Activated CD8-positive, alpha-beta T cell treated with anti-CD3 and anti-CD28 coated beads, Interleukin-2, amount 10 ng/mL, durations not matched to agents 7 days and 5 days (primary cell): ENCODE results near the gene AGPS. TPM values are rescaled to one million over a fixed set of nuclear protein-coding genes. Genes with fewer than 3 reads are reported as not detected.
"Not testable (repeated sequence)": the region's sequence is repeated elsewhere in the genome, so short reads cannot be mapped to it uniquely, and the experiment has no call there.

Experiments used
- ATAC-seq: fragments of 150-1000 bp; cut with Tn5 transposase; one replicate; pipeline ENCODE4 v1.10.0; 2021; ENCODE audit warnings: moderate library complexity
- CTCF ChIA-PET: fragments of 350-600 bp; sonication (Branson Sonifier 250); formaldehyde crosslinking; loops from one replicate; lab custom pipeline; 2021; ENCODE audit warnings: antibody characterized with exemption; lab: Charles Lee
- POLR2A ChIA-PET: fragments of 350-600 bp; sonication (Branson Sonifier 250); formaldehyde crosslinking; loops from one replicate; lab custom pipeline; 2021; ENCODE audit warnings: antibody characterized with exemption; lab: Charles Lee
- DNase-seq: peaks from one replicate; pipeline ENCODE4 v3.0.0-alpha.2; 2020
- H3K27ac Mint-ChIP-seq: one replicate; pipeline ENCODE4 v1.8.0; 2021; ENCODE audit warnings: mild to moderate bottlenecking, mixed read lengths
- H3K27me3 Mint-ChIP-seq: one replicate; pipeline ENCODE4 v1.8.0; 2021; ENCODE audit warnings: low read depth, mixed read lengths
- H3K36me3 Mint-ChIP-seq: one replicate; pipeline ENCODE4 v1.8.0; 2021; ENCODE audit warnings: low read depth, mixed read lengths
- H3K4me1 Mint-ChIP-seq: one replicate; pipeline ENCODE4 v1.8.0; 2021; ENCODE audit warnings: low read depth, mixed read lengths
- H3K4me3 Mint-ChIP-seq: one replicate; pipeline ENCODE4 v1.8.0; 2021; ENCODE audit warnings: mild to moderate bottlenecking, mixed read lengths
- H3K9me3 Mint-ChIP-seq: one replicate; pipeline ENCODE4 v1.8.0; 2022; ENCODE audit warnings: mixed read lengths; ENCODE audit not compliant: insufficient read depth
- total RNA-seq, 2 experiments: library from RNA; stranded (reverse); gene quantifications; one replicate each; pipeline ENCODE4 v1.2.3, GENCODE V29; 2021

Gene AGPS
- total RNA-seq, 2 experiments from 2014 or later = 65.9 to 67.9 TPM

GRCh38 chr2:177449159-177449558, 56.6 kb downstream of the AGPS start:
- H3K4me3 Mint-ChIP-seq = no peak overlapping the region
- no peak for DNase-seq
- ATAC-seq = no peak
- H3K27me3 Mint-ChIP-seq = no peaks in the 10 kb centered on the region
- POLR2A ChIA-PET = no interaction called here
- no peak overlapping the region for H3K27ac Mint-ChIP-seq
- H3K9me3 Mint-ChIP-seq = no peaks in the 10 kb centered on the region
- no peaks in the 10 kb centered on the region for H3K4me1 Mint-ChIP-seq
- H3K36me3 Mint-ChIP-seq = peaks cover 35% of the 10 kb centered on the region
- CTCF ChIA-PET = no interaction called here

DNA sequence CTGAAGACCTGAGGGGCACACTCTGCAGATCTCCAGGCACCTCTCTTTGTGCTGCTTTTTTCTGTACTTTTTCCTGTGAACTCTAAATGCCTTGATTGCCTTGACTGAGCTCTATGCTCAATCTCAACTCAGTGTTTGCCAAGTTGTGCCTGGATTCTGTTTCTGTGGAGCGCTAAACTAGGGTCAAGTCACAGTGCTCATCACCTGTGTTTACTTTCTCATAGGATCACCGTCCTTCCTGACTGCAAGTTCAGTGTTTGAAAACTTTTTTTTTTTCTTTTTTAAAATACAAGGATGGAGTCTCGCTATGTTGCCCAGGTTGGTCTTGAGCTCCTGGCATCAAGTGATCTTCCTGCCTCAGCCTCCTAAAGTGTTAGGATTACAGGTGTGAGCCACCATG, 62.6 kb downstream of the AGPS start:
- no peaks in the 10 kb centered on the region for H3K9me3 Mint-ChIP-seq
- H3K36me3 Mint-ChIP-seq = peaks cover 56% of the 10 kb centered on the region
- no peak for ATAC-seq
- no peak for DNase-seq
- no peaks in the 10 kb centered on the region for H3K27me3 Mint-ChIP-seq
- no peaks in the 10 kb centered on the region for H3K4me1 Mint-ChIP-seq
- H3K4me3 Mint-ChIP-seq = no peak overlapping the region
- no peak overlapping the region for H3K27ac Mint-ChIP-seq
- ChIA-PET POLR2A (no interaction called here), CTCF (no interaction called here)

DNA sequence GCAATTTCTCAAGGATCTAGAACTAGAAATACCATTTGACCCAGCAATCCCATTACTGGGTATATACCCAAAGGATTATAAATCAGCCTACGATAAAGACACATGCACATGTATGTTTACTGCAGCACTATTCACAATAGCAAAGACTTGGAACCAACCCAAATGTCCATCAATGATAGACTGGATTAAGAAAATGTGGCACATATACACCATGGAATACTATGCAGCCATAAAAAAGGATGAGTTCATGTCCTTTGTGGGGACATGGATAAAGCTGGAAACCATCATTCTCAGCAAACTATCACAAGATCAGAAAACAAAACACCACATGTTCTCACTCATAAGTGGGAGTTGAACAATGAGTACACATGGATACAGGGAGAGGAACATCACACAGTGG, 67.2 kb downstream of the AGPS start:
- H3K36me3 Mint-ChIP-seq = peaks cover 58% of the 10 kb centered on the region
- CTCF ChIA-PET, H3K4me3 Mint-ChIP-seq, H3K4me1 Mint-ChIP-seq, H3K9me3 Mint-ChIP-seq, POLR2A ChIA-PET, H3K27ac Mint-ChIP-seq, DNase-seq, ATAC-seq, H3K27me3 Mint-ChIP-seq: not testable (repeated sequence)

DNA sequence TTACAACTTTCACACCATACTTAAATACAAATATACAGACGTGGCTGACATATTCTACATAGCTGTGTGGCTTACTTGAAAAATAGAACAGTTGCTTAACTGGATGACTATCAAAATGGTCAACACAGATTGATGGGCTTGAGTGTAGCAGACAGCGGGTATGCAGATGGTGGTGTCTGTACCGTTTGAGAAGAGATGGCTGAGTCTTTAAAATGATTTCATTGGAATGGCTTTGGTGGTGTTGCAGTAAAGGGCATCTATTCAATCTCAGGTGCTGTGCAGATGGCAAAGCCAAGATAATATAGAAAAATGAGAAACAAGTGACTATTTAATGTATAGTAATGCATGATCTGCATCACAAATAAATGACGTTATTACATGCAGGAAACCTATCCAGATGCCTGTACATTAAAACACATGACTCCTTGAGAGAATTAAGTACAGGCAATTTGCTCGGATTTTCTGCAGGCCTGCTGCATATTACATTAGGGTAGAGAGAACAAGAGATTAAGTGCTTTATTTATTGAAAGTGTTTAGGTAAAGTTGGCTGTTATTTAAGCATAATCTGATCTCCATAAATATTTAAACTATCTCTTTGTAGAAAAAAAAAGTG, 68.5 kb downstream of the AGPS start:
- no peak for DNase-seq
- Mint-ChIP-seq H3K27me3 (no peaks in the 10 kb centered on the region), H3K27ac (no peak overlapping the region), H3K4me3 (no peak overlapping the region), H3K4me1 (no peaks in the 10 kb centered on the region), H3K9me3 (no peaks in the 10 kb centered on the region), H3K36me3 (peaks cover 63% of the 10 kb centered on the region)
- CTCF ChIA-PET = no interaction called here
- POLR2A ChIA-PET = no interaction called here
- ATAC-seq = no peak

- Mint-ChIP-seq H3K4me3 (no peak overlapping the region), H3K27me3 (no peaks in the 10 kb centered on the region), H3K4me1 (no peaks in the 10 kb centered on the region), H3K9me3 (no peaks in the 10 kb centered on the region), H3K36me3 (peaks cover 36% of the 10 kb centered on the region), H3K27ac (no peak overlapping the region)
- CTCF ChIA-PET = interaction anchor here (0.8 kb wide), 2 partner anchors 8 to 129 kb away, joined by 3 read pairs; no protein-coding TSS in a partner anchor
- no peak for DNase-seq
- POLR2A ChIA-PET = no interaction called here
- no peak for ATAC-seq
Measured at GRCh38 chr2:177464549-177464948, 72.0 kb downstream of the AGPS start.

- Mint-ChIP-seq H3K4me3 (no peak overlapping the region), H3K27me3 (no peaks in the 10 kb centered on the region), H3K27ac (no peak overlapping the region), H3K4me1 (no peaks in the 10 kb centered on the region), H3K36me3 (peaks cover 37% of the 10 kb centered on the region), H3K9me3 (peaks cover 3% of the 10 kb centered on the region)
- ATAC-seq = no peak
- DNase-seq = no peak
- CTCF ChIA-PET = interaction anchor here (0.8 kb wide), 1 partner anchor 9 kb away, joined by 3 read pairs; no protein-coding TSS in a partner anchor
- POLR2A ChIA-PET = interaction anchor here (0.9 kb wide), 1 partner anchor 73 kb away, joined by 3 read pairs; the partner anchor contains the start of gene AGPS
Measured at GRCh38 chr2:177465400-177466138, 73.0 kb downstream of the AGPS start.

GRCh38 chr2:177466337-177467195, 74.0 kb downstream of the AGPS start:
- POLR2A ChIA-PET = no interaction called here
- DNase-seq = no peak
- no peak overlapping the region for H3K27ac Mint-ChIP-seq
- ATAC-seq = no peak
- H3K27me3 Mint-ChIP-seq = no peaks in the 10 kb centered on the region
- H3K4me3 Mint-ChIP-seq = no peak overlapping the region
- CTCF ChIA-PET = no interaction called here
- H3K9me3 Mint-ChIP-seq = peaks cover 9% of the 10 kb centered on the region
- no peaks in the 10 kb centered on the region for H3K4me1 Mint-ChIP-seq
- peaks cover 41% of the 10 kb centered on the region for H3K36me3 Mint-ChIP-seq

DNA sequence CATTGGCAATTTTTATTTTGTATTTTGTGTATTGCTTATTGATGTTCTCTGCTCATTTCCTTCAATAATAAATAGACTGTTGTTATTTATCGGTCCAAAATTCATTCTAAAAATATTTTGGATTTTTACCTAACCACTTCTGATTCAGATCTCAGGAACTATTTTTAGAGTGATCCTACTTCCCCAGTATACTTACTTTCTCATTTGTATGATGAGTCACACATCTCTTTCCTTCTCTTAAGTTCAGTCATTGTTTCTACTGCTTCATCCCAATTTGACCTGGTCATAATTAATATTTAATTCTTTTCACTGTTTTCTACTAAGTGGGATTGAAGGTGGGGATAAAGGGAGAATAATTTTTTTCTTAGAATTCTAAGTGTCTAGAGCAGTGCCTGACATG, 75.1 kb downstream of the AGPS start:
- ATAC-seq (no peak), DNase-seq (no peak)
- ChIA-PET CTCF (no interaction called here), POLR2A (no interaction called here)
- H3K27me3 Mint-ChIP-seq = no peaks in the 10 kb centered on the region
- no peak overlapping the region for H3K27ac Mint-ChIP-seq
- no peak overlapping the region for H3K4me3 Mint-ChIP-seq
- H3K9me3 Mint-ChIP-seq = peaks cover 18% of the 10 kb centered on the region
- no peaks in the 10 kb centered on the region for H3K4me1 Mint-ChIP-seq
- peaks cover 48% of the 10 kb centered on the region for H3K36me3 Mint-ChIP-seq

GRCh38 chr2:177471990-177472389, 79.4 kb downstream of the AGPS start:
- no peak for ATAC-seq
- peaks cover 20% of the 10 kb centered on the region for H3K9me3 Mint-ChIP-seq
- ChIA-PET CTCF (no interaction called here), POLR2A (no interaction called here)
- H3K4me1 Mint-ChIP-seq = no peaks in the 10 kb centered on the region
- DNase-seq = no peak
- H3K27ac Mint-ChIP-seq = no peak overlapping the region
- H3K27me3 Mint-ChIP-seq = no peaks in the 10 kb centered on the region
- H3K4me3 Mint-ChIP-seq = no peak overlapping the region
- H3K36me3 Mint-ChIP-seq = peaks cover 57% of the 10 kb centered on the region

DNA sequence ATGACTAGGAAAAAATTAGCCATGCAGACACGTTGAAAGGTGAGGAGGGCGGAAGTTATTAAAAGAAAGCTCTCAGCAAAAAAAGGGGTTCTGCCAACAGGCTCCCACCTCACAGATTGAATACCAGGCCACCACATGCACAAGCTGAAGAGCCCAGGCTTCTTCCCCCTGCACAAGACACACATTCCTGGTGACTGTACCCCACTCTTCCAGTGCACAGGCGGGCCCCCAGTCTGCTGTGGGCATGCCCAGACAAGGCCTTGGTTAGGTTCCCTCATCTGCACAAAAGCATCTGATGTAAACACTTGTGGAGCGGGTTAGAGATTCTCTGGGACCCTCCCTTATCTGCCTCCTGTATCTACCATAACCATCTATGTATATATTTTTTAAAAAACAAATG, 81.7 kb downstream of the AGPS start:
- peaks cover 72% of the 10 kb centered on the region for H3K36me3 Mint-ChIP-seq
- CTCF ChIA-PET = interaction anchor here (1.3 to 1.4 kb wide), 2 partner anchors 10 to 15 kb away, joined by 3 to 5 read pairs; no protein-coding TSS in a partner anchor
- no peak for ATAC-seq

DNA sequence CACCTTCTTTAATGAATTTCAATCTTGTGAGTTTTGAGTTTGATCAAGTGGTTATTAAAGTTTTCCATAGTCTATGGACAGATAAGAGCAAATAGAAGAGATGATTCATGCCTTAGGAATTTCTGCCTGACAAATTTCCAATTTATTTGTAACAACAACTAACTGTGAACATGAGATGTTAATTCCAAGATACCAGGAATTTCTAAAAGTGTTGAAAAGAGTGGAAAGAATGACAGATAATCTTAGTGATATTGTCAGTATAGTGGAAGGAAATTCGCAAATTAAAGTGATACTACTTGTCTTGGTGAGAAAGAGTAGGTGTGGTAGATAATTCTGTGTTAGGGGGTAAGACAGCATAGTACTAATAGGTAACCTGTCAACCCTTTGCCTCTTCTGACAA, 82.4 kb downstream of the AGPS start:
- ChIA-PET CTCF (interaction anchor here (1.3 kb wide), 1 partner anchor 9 kb away, joined by 3 read pairs; no protein-coding TSS in a partner anchor), POLR2A (no interaction called here)
- no peaks in the 10 kb centered on the region for H3K27me3 Mint-ChIP-seq
- H3K9me3 Mint-ChIP-seq = peaks cover 18% of the 10 kb centered on the region
- no peak for ATAC-seq
- DNase-seq = no peak
- no peaks in the 10 kb centered on the region for H3K4me1 Mint-ChIP-seq
- H3K27ac Mint-ChIP-seq = no peak overlapping the region
- H3K4me3 Mint-ChIP-seq = no peak overlapping the region
- H3K36me3 Mint-ChIP-seq = peaks cover 75% of the 10 kb centered on the region

More for the DNA sequence above, 81.7 kb downstream of the AGPS start:
- no peak overlapping the region for H3K27ac Mint-ChIP-seq
- H3K9me3 Mint-ChIP-seq = peaks cover 20% of the 10 kb centered on the region
- DNase-seq = no peak
- H3K4me3 Mint-ChIP-seq = no peak overlapping the region
- POLR2A ChIA-PET = no interaction called here
- H3K27me3 Mint-ChIP-seq = no peaks in the 10 kb centered on the region
- H3K4me1 Mint-ChIP-seq = no peaks in the 10 kb centered on the region
